Activated T-helper 17 cell treated with anti-CD3 and anti-CD28 coated beads, Interleukin-2, amount 50 U/mL, for 72 hours (primary cell): ENCODE measurements around the gene CPB1. TPM values are rescaled to one million over a fixed set of nuclear protein-coding genes. Genes with fewer than 3 reads are reported as not detected.

Source experiments
- ATAC-seq: fragments of 150-1000 bp; cut with Tn5 transposase; replicated peaks from 2 replicates; pipeline ENCODE4 v1.10.0; 2021; ENCODE audit warnings: mild to moderate bottlenecking, moderate library complexity
- H3K27ac Mint-ChIP-seq: one replicate; pipeline ENCODE4 v1.8.0; 2022; ENCODE audit warnings: mixed read lengths
- H3K27me3 Mint-ChIP-seq: one replicate; pipeline ENCODE4 v1.8.0; 2022; ENCODE audit warnings: mixed read lengths
- H3K36me3 Mint-ChIP-seq: one replicate; pipeline ENCODE4 v1.8.0; 2022; ENCODE audit warnings: low read depth, mild to moderate bottlenecking, mixed read lengths
- H3K4me1 Mint-ChIP-seq: one replicate; pipeline ENCODE4 v1.8.0; 2022; ENCODE audit warnings: mixed read lengths
- H3K4me3 Mint-ChIP-seq: one replicate; pipeline ENCODE4 v1.8.0; 2022; ENCODE audit warnings: mild to moderate bottlenecking, mixed read lengths
- H3K9me3 Mint-ChIP-seq: one replicate; pipeline ENCODE4 v1.8.0; 2022; ENCODE audit warnings: mixed read lengths
- total RNA-seq, 2 donors: library from RNA; stranded (reverse); gene quantifications; one replicate each; pipeline ENCODE4 v1.2.3, GENCODE V29; 2022

The CPB1 gene
- total RNA-seq, 2 donors from 2014 or later, result not detected

- no peak for ATAC-seq
- H3K9me3 Mint-ChIP-seq, result no peaks in the 10 kb centered on the region
- no peak overlapping the region for H3K4me3 Mint-ChIP-seq
- no peaks in the 10 kb centered on the region for H3K4me1 Mint-ChIP-seq
- no peaks in the 10 kb centered on the region for H3K36me3 Mint-ChIP-seq
- H3K27me3 Mint-ChIP-seq, result peaks cover 6% of the 10 kb centered on the region
- no peak overlapping the region for H3K27ac Mint-ChIP-seq
Measured at GRCh38 chr3:148853076-148853475, 25.5 kb downstream of the CPB1 start.

DNA sequence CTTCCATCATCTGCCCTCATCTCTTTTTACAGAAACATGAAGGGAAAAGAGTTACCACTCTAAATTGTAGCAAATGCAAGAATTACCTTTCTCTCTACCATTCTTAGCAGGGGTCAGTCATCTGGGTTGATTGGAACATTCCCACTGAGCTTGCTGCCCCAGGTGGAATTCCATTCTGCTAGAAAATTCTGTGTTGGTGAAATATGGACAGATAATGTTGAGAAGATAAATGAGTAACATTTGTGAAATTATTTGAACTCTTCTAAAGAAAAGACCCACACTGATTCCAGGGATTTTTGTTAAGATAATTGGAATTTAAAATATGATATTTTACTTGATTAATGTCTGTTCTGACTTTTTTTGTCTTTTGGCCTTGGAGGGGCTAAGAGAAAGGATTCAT is 26.4 kb downstream of the CPB1 start:
- no peaks in the 10 kb centered on the region for H3K9me3 Mint-ChIP-seq
- no peak overlapping the region for H3K4me3 Mint-ChIP-seq
- H3K36me3 Mint-ChIP-seq, result no peaks in the 10 kb centered on the region
- no peak for ATAC-seq
- no peaks in the 10 kb centered on the region for H3K4me1 Mint-ChIP-seq
- no peak overlapping the region for H3K27ac Mint-ChIP-seq
- peaks cover 6% of the 10 kb centered on the region for H3K27me3 Mint-ChIP-seq

DNA sequence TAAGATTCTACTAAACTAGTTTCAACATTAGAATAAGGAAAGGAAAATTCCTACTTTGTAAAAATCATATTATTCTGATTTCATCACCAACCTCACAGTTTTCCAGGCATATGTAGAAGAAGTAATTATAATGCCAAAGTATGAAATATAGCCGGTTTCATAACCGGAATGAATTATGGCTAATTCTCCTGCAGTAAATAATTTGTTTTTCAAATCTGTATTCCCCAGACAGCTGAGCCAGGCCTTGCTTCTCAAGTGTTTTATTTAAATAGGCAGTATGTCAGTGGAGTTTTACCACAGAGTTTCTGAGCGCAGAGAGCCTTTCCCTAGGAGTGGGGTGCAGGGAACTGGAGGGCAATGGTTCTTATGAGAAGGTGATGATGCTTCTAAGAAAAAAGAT is 28.8 kb downstream of the CPB1 start:
- Mint-ChIP-seq H3K4me3 (no peak overlapping the region), H3K36me3 (no peaks in the 10 kb centered on the region), H3K9me3 (no peaks in the 10 kb centered on the region), H3K27me3 (peaks cover 11% of the 10 kb centered on the region), H3K27ac (no peak overlapping the region), H3K4me1 (no peaks in the 10 kb centered on the region)
- no peak for ATAC-seq

- peaks cover 16% of the 10 kb centered on the region for H3K27me3 Mint-ChIP-seq
- H3K4me3 Mint-ChIP-seq, result no peak overlapping the region
- H3K9me3 Mint-ChIP-seq, result no peaks in the 10 kb centered on the region
- H3K27ac Mint-ChIP-seq, result no peak overlapping the region
- no peaks in the 10 kb centered on the region for H3K4me1 Mint-ChIP-seq
- no peak for ATAC-seq
- H3K36me3 Mint-ChIP-seq, result no peaks in the 10 kb centered on the region
Measured at GRCh38 chr3:148857316-148857715, 29.7 kb downstream of the CPB1 start.

DNA sequence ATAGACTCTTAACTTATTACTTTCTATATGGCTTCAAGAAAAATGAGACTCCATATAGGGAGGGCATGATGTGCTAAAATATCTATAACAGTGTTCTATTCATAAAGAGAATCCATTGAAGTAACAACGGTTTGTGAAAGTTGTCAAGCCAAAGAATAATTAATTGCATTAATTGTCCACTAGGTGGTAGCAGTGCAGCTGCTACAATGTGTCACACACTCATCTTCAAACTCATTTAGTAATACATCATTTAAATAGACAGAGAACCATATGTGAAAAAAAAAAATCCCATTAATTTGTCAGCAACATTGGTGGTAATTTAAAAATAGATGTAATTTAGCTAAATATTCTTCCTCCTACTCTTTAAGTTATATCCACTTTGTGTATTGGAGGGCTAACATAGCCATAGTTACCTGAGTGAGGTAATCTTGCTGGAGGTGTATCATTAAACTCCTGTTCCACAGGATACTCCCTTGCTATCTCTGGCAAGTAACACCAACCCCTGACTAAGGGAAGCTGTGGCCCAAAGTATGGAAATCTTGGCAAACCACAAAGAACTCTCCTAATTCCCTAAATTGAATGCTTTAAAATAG is 33.8 kb downstream of the CPB1 start:
- Mint-ChIP-seq H3K4me1 (no peaks in the 10 kb centered on the region), H3K27ac (no peak overlapping the region)
- peak; percentile 40 for ATAC-seq

DNA sequence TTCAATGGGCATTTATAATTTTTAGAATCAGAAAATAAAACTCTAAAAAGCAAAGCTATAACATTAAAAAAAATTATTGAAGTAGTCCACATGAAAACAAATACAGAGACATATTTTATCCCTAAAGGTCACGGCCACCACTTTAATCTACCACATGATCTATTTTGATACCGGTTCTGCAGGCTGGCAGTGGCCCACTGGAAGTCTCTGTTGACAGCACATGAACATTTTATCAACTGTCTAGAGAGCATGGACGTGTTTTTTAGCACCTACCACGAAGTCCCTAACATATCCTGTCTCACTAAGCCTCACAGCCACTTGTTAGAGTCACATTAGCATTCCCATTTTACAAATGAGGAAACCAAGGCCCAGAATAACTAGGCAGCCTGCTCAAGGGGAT is 35.7 kb downstream of the CPB1 start:
- H3K27ac Mint-ChIP-seq, result no peak overlapping the region
- peaks cover 36% of the 10 kb centered on the region for H3K27me3 Mint-ChIP-seq
- H3K4me3 Mint-ChIP-seq, result no peak overlapping the region
- no peaks in the 10 kb centered on the region for H3K36me3 Mint-ChIP-seq
- H3K4me1 Mint-ChIP-seq, result no peaks in the 10 kb centered on the region
- no peaks in the 10 kb centered on the region for H3K9me3 Mint-ChIP-seq
- ATAC-seq, result no peak

More for the DNA sequence above, 33.8 kb downstream of the CPB1 start:
- no peaks in the 10 kb centered on the region for H3K9me3 Mint-ChIP-seq
- H3K4me3 Mint-ChIP-seq, result no peak overlapping the region
- no peaks in the 10 kb centered on the region for H3K36me3 Mint-ChIP-seq
- peaks cover 24% of the 10 kb centered on the region for H3K27me3 Mint-ChIP-seq

DNA sequence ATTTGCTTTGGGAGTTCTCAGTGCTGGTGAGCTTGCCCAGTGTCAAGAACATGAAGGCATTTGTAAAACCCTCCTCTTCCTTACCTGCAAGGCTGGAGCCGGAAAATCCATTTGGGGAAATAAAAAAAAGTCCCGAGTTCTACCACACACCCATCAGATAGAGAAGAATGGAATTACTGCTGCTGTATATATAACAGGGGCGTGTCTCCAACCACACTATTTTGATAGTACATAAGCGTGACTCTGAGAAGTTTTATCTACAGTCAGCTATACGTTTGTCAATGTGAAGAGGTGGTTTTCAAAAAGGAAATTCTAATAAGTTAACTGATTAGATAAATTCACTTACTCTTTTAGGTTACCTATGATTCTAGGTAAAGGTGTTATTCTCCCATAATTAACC is 36.2 kb downstream of the CPB1 start:
- Mint-ChIP-seq H3K27me3 (peaks cover 37% of the 10 kb centered on the region), H3K9me3 (no peaks in the 10 kb centered on the region), H3K27ac (no peak overlapping the region), H3K36me3 (no peaks in the 10 kb centered on the region), H3K4me3 (no peak overlapping the region), H3K4me1 (no peaks in the 10 kb centered on the region)
- ATAC-seq, result no peak

- peaks cover 37% of the 10 kb centered on the region for H3K27me3 Mint-ChIP-seq
- H3K36me3 Mint-ChIP-seq, result no peaks in the 10 kb centered on the region
- no peak for ATAC-seq
- no peaks in the 10 kb centered on the region for H3K9me3 Mint-ChIP-seq
- no peak within 1 kb of the TSS for H3K27ac Mint-ChIP-seq
- H3K4me1 Mint-ChIP-seq, result no peaks in the 10 kb centered on the region
- H3K4me3 Mint-ChIP-seq, result no peak within 1 kb of the TSS
Measured at GRCh38 chr3:148865049-148865448, 37.4 kb downstream of the CPB1 start, which contains the start of gene CPA3. TSS of gene CPA3 (plus strand) at chr3:148865296. CDS start at chr3:148865308, 12 bp downstream.

DNA sequence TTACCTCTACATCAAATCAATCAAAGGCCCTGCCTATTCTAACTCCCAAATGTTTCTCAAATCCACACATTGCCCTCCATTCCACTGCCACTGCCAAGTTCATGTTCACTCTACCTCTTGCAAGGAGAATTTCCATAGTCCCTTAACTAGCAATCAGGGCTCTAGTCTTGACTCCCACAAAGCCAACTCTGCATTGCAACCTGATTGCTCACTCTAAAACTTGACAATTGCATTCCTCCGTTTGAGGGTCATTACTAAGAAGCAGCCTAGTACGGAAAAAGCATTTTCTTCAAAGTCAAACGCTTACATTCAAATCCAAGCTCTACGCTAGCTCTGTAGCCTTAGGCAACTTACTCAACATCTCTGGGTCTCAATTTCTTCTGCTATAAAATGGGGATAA is 38.6 kb downstream of the CPB1 start:
- no peak for ATAC-seq
- H3K27ac Mint-ChIP-seq, result no peak overlapping the region
- H3K4me1 Mint-ChIP-seq, result no peaks in the 10 kb centered on the region
- no peaks in the 10 kb centered on the region for H3K36me3 Mint-ChIP-seq
- no peaks in the 10 kb centered on the region for H3K9me3 Mint-ChIP-seq
- peaks cover 32% of the 10 kb centered on the region for H3K27me3 Mint-ChIP-seq
- H3K4me3 Mint-ChIP-seq, result no peak overlapping the region

DNA sequence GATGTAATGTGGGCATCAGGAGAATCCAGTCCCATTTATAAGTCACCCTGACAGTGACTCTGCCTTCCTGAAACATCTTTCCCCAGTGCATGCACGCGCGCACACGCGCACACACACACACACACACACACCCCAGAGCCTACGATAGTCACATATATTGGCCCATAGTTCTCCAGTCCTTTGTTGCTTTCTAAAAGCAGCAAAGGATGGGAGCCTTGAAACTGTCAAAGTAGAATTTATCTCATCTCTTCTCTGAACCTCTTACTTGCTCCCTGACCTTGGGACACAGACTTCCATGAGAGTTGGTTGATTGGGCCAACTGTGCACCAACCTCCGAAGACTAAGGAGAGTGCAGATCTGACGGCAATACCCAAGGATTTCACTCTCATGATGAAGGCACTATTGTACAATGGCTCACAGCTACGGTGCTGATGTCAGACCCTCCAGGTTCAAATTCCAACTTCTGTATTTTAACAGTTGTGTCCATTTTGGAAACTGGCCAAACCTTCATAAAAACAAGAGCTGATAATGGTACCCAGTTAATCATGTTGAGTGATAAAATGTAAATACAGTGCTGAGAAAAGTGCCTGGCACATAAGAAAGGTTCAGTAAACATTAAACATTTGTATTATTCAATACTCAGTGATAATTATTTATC is 45.8 kb downstream of the CPB1 start:
- ATAC-seq, result no peak
- Mint-ChIP-seq H3K4me3 (no peak overlapping the region), H3K4me1 (no peaks in the 10 kb centered on the region), H3K9me3 (no peaks in the 10 kb centered on the region), H3K27me3 (peaks cover 9% of the 10 kb centered on the region), H3K27ac (no peak overlapping the region), H3K36me3 (no peaks in the 10 kb centered on the region)

DNA sequence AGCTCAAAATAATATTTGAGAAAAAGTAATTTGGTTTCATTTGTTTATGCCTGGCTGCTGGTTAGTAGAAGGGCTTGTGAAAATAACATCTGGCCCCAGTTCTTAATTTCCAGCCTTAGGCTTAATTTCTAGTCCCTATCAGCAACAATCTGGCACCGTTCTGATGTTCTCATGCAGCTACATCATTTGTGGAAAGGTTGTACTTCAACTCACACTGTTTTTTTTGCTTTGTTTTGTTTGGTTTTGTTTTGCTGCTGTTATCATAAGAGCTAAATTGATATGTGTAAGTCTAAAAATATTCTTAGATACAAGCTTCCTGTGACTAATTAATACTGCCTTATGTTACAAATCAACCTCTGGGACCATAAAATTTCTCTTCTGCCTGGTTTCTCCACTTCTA is 46.4 kb downstream of the CPB1 start:
- Mint-ChIP-seq H3K4me3 (no peak overlapping the region), H3K36me3 (no peaks in the 10 kb centered on the region), H3K27me3 (peaks cover 9% of the 10 kb centered on the region), H3K27ac (no peak overlapping the region), H3K4me1 (no peaks in the 10 kb centered on the region), H3K9me3 (no peaks in the 10 kb centered on the region)
- no peak for ATAC-seq

DNA sequence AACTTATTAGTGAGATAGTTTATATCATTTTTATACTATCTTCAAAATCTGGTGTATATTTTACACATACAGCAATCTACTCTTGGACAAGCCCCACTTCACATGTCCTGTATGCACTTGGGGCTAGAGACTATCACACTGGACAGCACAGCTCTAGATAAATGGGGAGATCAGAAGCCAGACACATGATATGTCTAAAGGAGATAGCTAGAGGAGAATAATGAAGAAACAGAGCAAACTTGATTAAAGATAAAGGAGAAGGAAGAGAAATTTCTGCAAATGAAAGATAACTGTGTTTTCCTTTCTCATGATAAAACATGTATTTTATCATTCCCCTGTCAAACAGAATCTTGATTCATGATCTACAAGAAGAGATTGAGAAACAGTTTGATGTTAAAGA is 50.5 kb downstream of the CPB1 start:
- ATAC-seq, result no peak
- H3K4me3 Mint-ChIP-seq, result no peak overlapping the region
- H3K4me1 Mint-ChIP-seq, result no peaks in the 10 kb centered on the region
- no peak overlapping the region for H3K27ac Mint-ChIP-seq
- H3K27me3 Mint-ChIP-seq, result peaks cover 12% of the 10 kb centered on the region
- no peaks in the 10 kb centered on the region for H3K9me3 Mint-ChIP-seq
- no peaks in the 10 kb centered on the region for H3K36me3 Mint-ChIP-seq

DNA sequence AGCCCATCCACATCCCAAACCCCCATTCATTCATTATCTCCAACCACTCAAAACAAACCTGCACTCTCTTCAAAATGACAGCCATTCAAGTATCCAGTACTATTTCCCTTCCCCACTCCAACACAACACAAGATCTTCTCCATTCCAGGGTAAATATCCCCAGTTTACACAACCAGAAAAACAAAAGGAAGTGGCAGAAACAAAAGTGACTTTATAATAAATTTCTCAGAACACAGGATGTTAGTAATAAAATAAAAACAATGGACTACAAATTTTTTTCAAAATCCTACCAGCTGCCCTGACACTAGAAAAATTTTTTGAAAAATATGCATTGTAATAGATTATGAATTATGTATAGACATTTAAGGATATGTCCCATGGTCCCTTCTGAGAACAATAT is 51.6 kb downstream of the CPB1 start:
- no peaks in the 10 kb centered on the region for H3K9me3 Mint-ChIP-seq
- H3K27ac Mint-ChIP-seq, result no peak overlapping the region
- no peak for ATAC-seq
- H3K4me1 Mint-ChIP-seq, result no peaks in the 10 kb centered on the region
- H3K36me3 Mint-ChIP-seq, result no peaks in the 10 kb centered on the region
- H3K4me3 Mint-ChIP-seq, result no peak overlapping the region
- peaks cover 12% of the 10 kb centered on the region for H3K27me3 Mint-ChIP-seq

- Mint-ChIP-seq H3K4me3 (no peak overlapping the region), H3K36me3 (no peaks in the 10 kb centered on the region), H3K27me3 (peaks cover 12% of the 10 kb centered on the region), H3K4me1 (no peaks in the 10 kb centered on the region), H3K9me3 (no peaks in the 10 kb centered on the region), H3K27ac (no peak overlapping the region)
- no peak for ATAC-seq
Measured at GRCh38 chr3:148880681-148881080, 53.1 kb downstream of the CPB1 start.

GRCh38 chr3:148881286-148881685 is 53.7 kb downstream of the CPB1 start:
- Mint-ChIP-seq H3K9me3 (no peaks in the 10 kb centered on the region), H3K4me1 (no peaks in the 10 kb centered on the region), H3K27ac (no peak overlapping the region), H3K36me3 (no peaks in the 10 kb centered on the region), H3K27me3 (peaks cover 12% of the 10 kb centered on the region), H3K4me3 (no peak overlapping the region)
- no peak for ATAC-seq
